Measurements from ENCODE around the gene NEURL3. TPM values are rescaled to one million over a fixed set of nuclear protein-coding genes. Genes with fewer than 3 reads are reported as not detected.

Gene NEURL3
- total and polyA plus RNA-seq, 2 donors from 2014 or later: 3.2 to 11.1 TPM

DNA sequence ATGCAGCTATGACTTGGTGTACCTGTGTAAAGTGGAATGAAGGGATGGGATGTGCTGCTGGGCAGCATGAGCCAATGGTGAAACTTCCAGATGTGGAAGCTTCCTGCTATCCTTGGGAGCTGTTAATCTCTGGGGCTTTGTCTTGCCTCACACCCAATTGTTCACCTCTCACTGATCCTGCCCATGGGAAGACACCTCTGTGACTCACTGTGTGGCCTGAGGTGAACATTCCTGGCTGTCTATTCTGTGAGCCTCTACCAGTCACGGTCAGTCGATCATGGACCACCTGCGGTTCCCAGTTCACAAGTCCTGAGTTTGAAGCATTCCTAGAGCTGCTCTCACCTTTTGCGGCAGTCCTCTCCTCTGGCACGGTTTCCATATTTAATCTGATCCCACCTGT lies 12.1 kb downstream of the NEURL3 start:
- Histone ChIP-seq H3K9me3 (ENCODE audit: control insufficient read depth in 2 of 3, insufficient read depth in 1 of 3, low read length in 3 of 3) (peaks cover 0 to 7% (median 3%) of the 10 kb centered on the region in 3 donors), H3K4me3 (ENCODE audit: low read length in 3 of 3) (no peak overlapping the region), H3K27me3 (ENCODE audit: control insufficient read depth, insufficient read depth, low read length) (no peaks in the 10 kb centered on the region), H3K9ac (ENCODE audit: low read length in 3 of 3) (no peak overlapping the region), H3K4me1 (ENCODE audit: control insufficient read depth in 2 of 3, insufficient read depth in 2 of 3, low read depth in 1 of 3, low read length in 3 of 3) (no peaks in the 10 kb centered on the region), H3K27ac (ENCODE audit: low read depth in 2 of 2, low read length in 2 of 2) (no peak overlapping the region), H3K36me3 (ENCODE audit: control insufficient read depth in 2 of 3, insufficient read depth in 3 of 3, low read length in 3 of 3) (no peaks in the 10 kb centered on the region)
- DNase-seq (no peak), FAIRE-seq (no peak)
- intact Hi-C loops (cut with DNase I): no loop called here
- TF ChIP-seq, protein P1, sequence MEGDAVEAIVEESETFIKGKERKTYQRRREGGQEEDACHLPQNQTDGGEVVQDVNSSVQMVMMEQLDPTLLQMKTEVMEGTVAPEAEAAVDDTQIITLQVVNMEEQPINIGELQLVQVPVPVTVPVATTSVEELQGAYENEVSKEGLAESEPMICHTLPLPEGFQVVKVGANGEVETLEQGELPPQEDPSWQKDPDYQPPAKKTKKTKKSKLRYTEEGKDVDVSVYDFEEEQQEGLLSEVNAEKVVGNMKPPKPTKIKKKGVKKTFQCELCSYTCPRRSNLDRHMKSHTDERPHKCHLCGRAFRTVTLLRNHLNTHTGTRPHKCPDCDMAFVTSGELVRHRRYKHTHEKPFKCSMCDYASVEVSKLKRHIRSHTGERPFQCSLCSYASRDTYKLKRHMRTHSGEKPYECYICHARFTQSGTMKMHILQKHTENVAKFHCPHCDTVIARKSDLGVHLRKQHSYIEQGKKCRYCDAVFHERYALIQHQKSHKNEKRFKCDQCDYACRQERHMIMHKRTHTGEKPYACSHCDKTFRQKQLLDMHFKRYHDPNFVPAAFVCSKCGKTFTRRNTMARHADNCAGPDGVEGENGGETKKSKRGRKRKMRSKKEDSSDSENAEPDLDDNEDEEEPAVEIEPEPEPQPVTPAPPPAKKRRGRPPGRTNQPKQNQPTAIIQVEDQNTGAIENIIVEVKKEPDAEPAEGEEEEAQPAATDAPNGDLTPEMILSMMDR (IDR thresholded peaks at IDR 0.05; ENCODE audit: borderline replicate concordance, extremely low read depth, insufficient read depth): no peak

DNA sequence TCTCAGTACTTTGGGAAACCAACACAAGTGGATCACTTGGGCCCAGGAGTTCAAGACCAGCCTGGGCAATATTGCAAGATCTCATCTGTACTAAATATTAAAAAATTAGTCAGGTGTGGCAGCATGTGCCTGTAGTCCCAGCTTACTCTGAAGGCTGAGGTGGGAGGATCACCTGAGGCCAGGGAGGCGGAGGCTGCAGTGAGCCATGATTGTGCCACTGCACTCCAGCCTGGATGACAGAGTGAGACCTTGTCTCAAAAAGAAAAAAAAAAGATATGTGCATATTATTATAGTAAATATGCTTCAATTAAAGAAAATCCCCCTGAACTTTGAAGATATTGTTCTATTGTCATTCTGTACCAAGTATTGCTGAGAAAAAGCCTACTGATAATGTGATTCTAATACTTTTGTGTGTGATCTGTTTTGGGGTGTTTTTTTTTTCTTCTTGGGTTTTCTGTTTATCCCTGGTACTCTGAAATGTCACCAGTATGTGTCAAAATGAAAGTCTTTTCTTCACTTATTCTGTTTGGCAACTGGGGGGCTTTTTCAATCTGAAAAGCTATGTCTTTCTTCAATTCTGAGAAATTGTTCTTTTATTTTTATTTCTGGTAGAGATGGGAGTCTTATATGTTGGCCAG lies 13.2 kb downstream of the NEURL3 start:
- DNase-seq (no peak), FAIRE-seq (no peak)
- H3K4me1 ChIP-seq (ENCODE audit: control insufficient read depth in 2 of 3, insufficient read depth in 2 of 3, low read depth in 1 of 3, low read length in 3 of 3): no peaks in the 10 kb centered on the region
- TF ChIP-seq, protein P1 (IDR thresholded peaks at IDR 0.05; ENCODE audit: borderline replicate concordance, extremely low read depth, insufficient read depth): no peak
- H3K9ac ChIP-seq (ENCODE audit: low read length in 3 of 3): no peak overlapping the region
- H3K36me3 ChIP-seq (ENCODE audit: control insufficient read depth in 2 of 3, insufficient read depth in 3 of 3, low read length in 3 of 3): no peaks in the 10 kb centered on the region
- intact Hi-C loops (cut with DNase I): no loop called here
- no peaks in the 10 kb centered on the region for H3K27me3 ChIP-seq (ENCODE audit: control insufficient read depth, insufficient read depth, low read length)
- H3K4me3 ChIP-seq (ENCODE audit: low read length in 3 of 3): no peak overlapping the region
- H3K27ac ChIP-seq (ENCODE audit: low read depth in 2 of 2, low read length in 2 of 2): no peak overlapping the region
- peaks cover 0 to 7% (median 3%) of the 10 kb centered on the region in 3 donors for H3K9me3 ChIP-seq (ENCODE audit: control insufficient read depth in 2 of 3, insufficient read depth in 1 of 3, low read length in 3 of 3)

DNA sequence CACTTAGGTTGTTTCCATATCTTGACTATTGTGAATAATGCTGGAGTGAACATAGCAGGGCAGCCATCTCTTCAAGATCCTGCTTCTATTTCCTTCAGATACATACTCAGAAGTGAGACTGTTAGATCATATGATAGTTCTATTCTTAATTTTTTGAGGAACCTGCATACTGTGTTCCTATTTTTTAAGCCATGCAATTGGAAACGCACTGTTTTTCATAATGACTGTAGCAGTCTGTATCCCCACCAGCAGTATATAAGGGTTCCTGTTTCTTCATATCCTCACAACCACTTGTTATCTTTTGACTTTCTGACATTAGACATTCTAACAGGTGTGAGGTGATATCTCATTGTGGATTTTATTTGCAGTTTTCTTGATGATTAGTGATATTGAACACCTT lies 15.5 kb downstream of the NEURL3 start:
- Histone ChIP-seq H3K27ac (ENCODE audit: low read depth in 2 of 2, low read length in 2 of 2) (no peak overlapping the region), H3K27me3 (ENCODE audit: control insufficient read depth, insufficient read depth, low read length) (no peaks in the 10 kb centered on the region), H3K36me3 (ENCODE audit: control insufficient read depth in 2 of 3, insufficient read depth in 3 of 3, low read length in 3 of 3) (no peaks in the 10 kb centered on the region), H3K4me1 (ENCODE audit: control insufficient read depth in 2 of 3, insufficient read depth in 2 of 3, low read depth in 1 of 3, low read length in 3 of 3) (peaks cover 0 to 6% (median 0%) of the 10 kb centered on the region in 3 donors), H3K4me3 (ENCODE audit: low read length in 3 of 3) (no peak overlapping the region), H3K9ac (ENCODE audit: low read length in 3 of 3) (no peak overlapping the region), H3K9me3 (ENCODE audit: control insufficient read depth in 2 of 3, insufficient read depth in 1 of 3, low read length in 3 of 3) (peaks cover 0 to 7% (median 0%) of the 10 kb centered on the region in 3 donors)
- no peak for DNase-seq
- no peak for FAIRE-seq
- intact Hi-C loops (cut with DNase I): no loop called here
- TF ChIP-seq, protein P1 (IDR thresholded peaks at IDR 0.05; ENCODE audit: borderline replicate concordance, extremely low read depth, insufficient read depth): no peak

DNA sequence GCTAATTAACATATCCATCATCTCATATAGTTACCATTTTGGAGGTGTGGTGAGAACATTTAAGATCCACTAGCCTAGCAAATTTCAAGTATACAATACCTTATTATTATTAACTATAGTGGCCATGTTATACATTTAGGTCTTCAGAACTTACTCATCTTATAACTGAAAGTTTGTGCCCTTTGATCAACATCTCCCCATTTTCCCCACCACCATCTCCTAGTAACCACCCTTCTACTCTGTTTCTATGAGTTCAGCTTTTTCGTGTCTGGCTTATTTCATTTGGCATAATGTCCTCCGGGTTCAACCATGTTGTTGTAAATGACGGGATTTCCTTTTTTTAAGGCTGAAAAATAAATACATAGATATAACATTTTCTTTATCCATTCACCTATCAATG lies 15.9 kb downstream of the NEURL3 start:
- H3K4me1 ChIP-seq (ENCODE audit: control insufficient read depth in 2 of 3, insufficient read depth in 2 of 3, low read depth in 1 of 3, low read length in 3 of 3): peaks cover 0 to 6% (median 0%) of the 10 kb centered on the region in 3 donors
- intact Hi-C loops (cut with DNase I): no loop called here
- no peaks in the 10 kb centered on the region for H3K36me3 ChIP-seq (ENCODE audit: control insufficient read depth in 2 of 3, insufficient read depth in 3 of 3, low read length in 3 of 3)
- FAIRE-seq (no peak), DNase-seq (no peak)
- no peaks in the 10 kb centered on the region for H3K27me3 ChIP-seq (ENCODE audit: control insufficient read depth, insufficient read depth, low read length)
- H3K9me3 ChIP-seq (ENCODE audit: control insufficient read depth in 2 of 3, insufficient read depth in 1 of 3, low read length in 3 of 3): peaks cover 0 to 5% (median 0%) of the 10 kb centered on the region in 3 donors
- no peak overlapping the region for H3K4me3 ChIP-seq (ENCODE audit: low read length in 3 of 3)
- no peak overlapping the region for H3K9ac ChIP-seq (ENCODE audit: low read length in 3 of 3)
- TF ChIP-seq, protein P1 (IDR thresholded peaks at IDR 0.05; ENCODE audit: borderline replicate concordance, extremely low read depth, insufficient read depth): no peak
- H3K27ac ChIP-seq (ENCODE audit: low read depth in 2 of 2, low read length in 2 of 2): no peak overlapping the region
